ENCODE data around the gene ILK.

The ILK gene

GRCh38 chr11:6607190-6607795 is 3.7 kb downstream of the ILK start:
- POLR2A ChIA-PET, result interaction anchor here (1.4 kb wide), 1 partner anchor 76 kb away, joined by 4 read pairs; the partner anchor contains the start of gene MRPL17
- no peak for TF ChIP-seq CTCF (IDR thresholded peaks at IDR 0.05; ENCODE audit: control extremely low read depth, extremely low read depth, low read depth, missing control alignments)
- CTCF ChIA-PET, result interaction anchor here (0.9 to 3.8 kb wide), 5 partner anchors 11 to 89 kb away, joined by 3 to 22 read pairs (median 5); partner anchors contain the start of genes MRPL17 and TPP1
- no peak for DNase-seq (ENCODE audit: extremely low spot score)

GRCh38 chr11:6608011-6608410 is 4.4 kb downstream of the ILK start:
- DNase-seq (ENCODE audit: extremely low spot score), result no peak
- CTCF ChIA-PET, result interaction anchor here (1.4 to 2.9 kb wide), 4 partner anchors 10 to 75 kb away, joined by 5 to 20 read pairs (median 5); partner anchors contain the start of genes MRPL17 and TPP1
- no peak for TF ChIP-seq CTCF (IDR thresholded peaks at IDR 0.05; ENCODE audit: control extremely low read depth, extremely low read depth, low read depth, missing control alignments)
- POLR2A ChIA-PET, result no interaction called here

DNA sequence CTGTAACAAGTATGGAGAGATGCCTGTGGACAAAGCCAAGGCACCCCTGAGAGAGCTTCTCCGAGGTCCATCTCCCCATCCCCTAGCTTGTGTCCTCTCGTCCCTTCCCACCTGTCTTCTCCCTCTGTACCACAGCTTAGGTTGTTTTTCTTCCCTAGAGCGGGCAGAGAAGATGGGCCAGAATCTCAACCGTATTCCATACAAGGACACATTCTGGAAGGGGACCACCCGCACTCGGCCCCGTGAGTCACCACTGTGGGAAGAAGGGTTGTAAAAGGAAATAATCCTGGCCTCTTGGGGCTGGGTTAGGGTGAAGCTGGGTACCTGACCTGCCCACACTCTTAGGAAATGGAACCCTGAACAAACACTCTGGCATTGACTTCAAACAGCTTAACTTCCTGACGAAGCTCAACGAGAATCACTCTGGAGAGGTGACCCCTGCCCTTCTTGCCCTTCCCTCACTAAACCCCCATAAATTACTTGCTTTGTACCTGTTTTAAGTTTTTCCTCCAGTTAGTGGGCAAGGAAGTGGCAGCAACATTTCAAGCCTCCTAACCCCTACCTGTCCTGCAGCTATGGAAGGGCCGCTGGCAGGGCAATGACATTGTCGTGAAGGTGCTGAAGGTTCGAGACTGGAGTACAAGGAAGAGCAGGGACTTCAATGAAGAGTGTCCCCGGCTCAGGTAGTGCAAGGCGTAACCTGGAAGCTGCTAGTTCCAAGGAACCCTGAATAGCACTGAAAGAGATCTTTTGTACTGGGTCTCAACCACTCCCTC is 5.3 kb downstream of the ILK start:
- TF ChIP-seq CTCF (IDR thresholded peaks at IDR 0.05; ENCODE audit: control extremely low read depth, extremely low read depth, low read depth, missing control alignments), result no peak
- ChIA-PET POLR2A (no interaction called here), CTCF (interaction anchor here (0.6 to 2.9 kb wide), 5 partner anchors 9 to 74 kb away, joined by 4 to 20 read pairs (median 5); partner anchors contain the start of genes MRPL17 and TPP1)
- DNase-seq (ENCODE audit: extremely low spot score), result no peak

GRCh38 chr11:6609502-6610015 is 6.0 kb downstream of the ILK start:
- TF ChIP-seq CTCF (IDR thresholded peaks at IDR 0.05; ENCODE audit: control extremely low read depth, extremely low read depth, low read depth, missing control alignments), result no peak
- no peak for DNase-seq (ENCODE audit: extremely low spot score)
- CTCF ChIA-PET, result interaction anchor here (0.6 to 1.6 kb wide), 3 partner anchors 12 to 74 kb away, joined by 4 to 5 read pairs (median 4); partner anchors contain the start of gene MRPL17
- POLR2A ChIA-PET, result no interaction called here

GRCh38 chr11:6610591-6610990 is 7.0 kb downstream of the ILK start:
- ChIA-PET POLR2A (no interaction called here), CTCF (no interaction called here)
- no peak for DNase-seq (ENCODE audit: extremely low spot score)
- no peak for TF ChIP-seq CTCF (IDR thresholded peaks at IDR 0.05; ENCODE audit: control extremely low read depth, extremely low read depth, low read depth, missing control alignments)
